HEK293 (cell line): ENCODE data around the gene DGCR8.

Experiments
- CTCF ChIP-seq: fragments of 450-650 bp; formaldehyde crosslinking; IDR thresholded peaks from 2 replicates; pipeline ENCODE4 v1.5.1; 2016; ENCODE audit warnings: missing biosample characterization, missing genetic modification characterization
- KLF1 ChIP-seq: fragments of 450-650 bp; formaldehyde crosslinking; IDR thresholded peaks from 2 replicates; pipeline ENCODE4 v1.5.1; 2016; ENCODE audit warnings: missing biosample characterization, missing genetic modification characterization
- PRDM1 ChIP-seq: fragments of 450-650 bp; formaldehyde crosslinking; IDR thresholded peaks from 2 replicates; pipeline ENCODE4; 2016; ENCODE audit warnings: missing biosample characterization, missing genetic modification characterization
- ZFHX2 ChIP-seq: fragments of 450-650 bp; formaldehyde crosslinking; conservative IDR thresholded peaks from 2 replicates; pipeline ENCODE4 v1.5.1; 2016; ENCODE audit warnings: missing biosample characterization, missing genetic modification characterization
- ZNF221 ChIP-seq: fragments of 450-650 bp; formaldehyde crosslinking; IDR thresholded peaks from 2 replicates; pipeline ENCODE4 v1.5.1; 2017; ENCODE audit warnings: missing biosample characterization, missing genetic modification characterization, borderline replicate concordance
- ZNF266 ChIP-seq: fragments of 450-650 bp; formaldehyde crosslinking; IDR thresholded peaks from 2 replicates; pipeline ENCODE4 v1.5.1; 2016; ENCODE audit warnings: missing biosample characterization, missing genetic modification characterization, low read depth
- ZNF274 ChIP-seq, 2 experiments: fragments of 200-500 bp in 1 of 2; fragments of 450-650 bp in 1 of 2; sonication (Bioruptor generic) in 1 of 2; formaldehyde crosslinking in 1 of 2; IDR thresholded peaks; 2 replicates each; pipeline versions ENCODE4 v1.5.1 to v1.6.1; 2014 to 2016; ENCODE audit warnings: borderline replicate concordance in 1 of 2, inconsistent platforms in 1 of 2, low read length in 1 of 2, missing biosample characterization in 1 of 2, missing genetic modification characterization in 1 of 2
- ZNF561 ChIP-seq: fragments of 450-650 bp; IDR thresholded peaks from 2 replicates; pipeline ENCODE4 v1.5.1; 2018; ENCODE audit warnings: missing biosample characterization, missing genetic modification characterization, borderline replicate concordance
- ZNF776 ChIP-seq: fragments of 450-650 bp; formaldehyde crosslinking; IDR thresholded peaks from 2 replicates; pipeline ENCODE4 v1.5.0; 2017; ENCODE audit warnings: missing biosample characterization, missing genetic modification characterization, borderline replicate concordance

GRCh38 chr22:20035375-20036083, 44.5 kb upstream of the DGCR8 start:
- TF ChIP-seq CTCF (tag by site-specific recombination) (no peak), PRDM1 (no peak), ZNF221 (tag by site-specific recombination) (no peak), ZNF776 (no peak), ZNF274 (IDR thresholded peaks at IDR 0.05; ENCODE audit: low read length) (no peak), ZNF274 (tag by site-specific recombination; IDR thresholded peaks at IDR 0.05; ENCODE audit: borderline replicate concordance) (no peak), ZFHX2 (tag by site-specific recombination) (peak; percentile 86), ZNF266 (tag by site-specific recombination) (no peak), ZNF561 (tag by site-specific recombination) (no peak), KLF1 (no peak)
